ENCODE measurements around the gene TEAD2.
"Not testable (repeated sequence)": the region's sequence is repeated elsewhere in the genome, so short reads cannot be mapped to it uniquely, and the experiment has no call there.

TEAD2 gene

DNA sequence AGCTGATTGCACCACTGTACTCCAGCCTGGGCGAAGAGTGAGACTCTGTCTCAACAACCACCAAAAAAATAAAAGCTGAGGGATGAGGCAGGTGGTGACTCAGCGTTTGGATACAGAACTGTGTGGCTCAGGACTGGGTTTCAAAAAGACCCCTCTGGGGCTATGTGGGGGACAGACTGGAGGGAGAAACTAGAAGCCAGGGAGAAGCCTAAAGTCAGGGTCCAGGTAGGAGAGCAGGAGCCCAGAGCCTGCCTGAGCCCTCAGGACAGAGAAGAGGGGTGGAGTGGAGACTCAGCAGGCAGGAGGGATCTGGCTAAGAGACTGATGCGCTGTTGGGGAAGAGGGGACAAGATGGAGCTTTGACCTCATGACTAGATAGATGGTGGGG, 28.8 kb downstream of the TEAD2 start:
- no peak for DNase-seq (ENCODE audit: low spot score)

DNA sequence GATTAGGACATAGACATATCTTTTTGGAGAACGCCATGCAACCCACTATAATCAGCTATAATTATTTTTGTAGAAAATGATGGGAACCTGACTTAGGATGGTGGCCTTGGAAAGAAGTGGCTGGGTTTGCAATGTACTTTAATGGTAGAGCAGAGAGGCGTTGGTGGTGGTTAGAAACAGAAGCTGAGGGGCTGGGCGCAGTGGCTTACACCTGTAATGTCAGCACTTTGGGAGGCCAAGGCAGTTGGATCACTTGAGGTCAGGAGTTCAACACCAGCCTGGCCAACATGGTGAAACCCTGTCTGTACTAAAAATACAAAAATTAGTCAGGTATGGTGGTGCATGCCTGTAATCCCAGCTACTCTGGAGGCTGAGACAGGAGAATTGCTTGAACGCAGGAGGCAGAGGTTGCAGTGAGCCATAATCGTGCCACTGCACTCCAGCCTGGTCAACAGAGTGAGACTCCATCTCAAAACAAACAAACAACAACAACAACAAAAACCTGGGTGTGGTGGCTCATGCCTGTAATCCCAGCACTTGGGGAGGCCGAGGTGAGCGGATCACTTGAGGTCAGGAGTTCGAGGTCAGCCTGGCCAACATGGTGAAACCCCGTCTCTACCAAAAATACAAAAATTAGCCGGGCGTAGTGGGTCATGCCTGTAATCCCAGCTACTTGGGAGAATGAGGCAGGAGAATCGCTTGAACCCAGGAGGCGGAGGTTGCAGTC, 29.4 kb downstream of the TEAD2 start:
- DNase-seq (ENCODE audit: low spot score) = not testable (repeated sequence)

DNA sequence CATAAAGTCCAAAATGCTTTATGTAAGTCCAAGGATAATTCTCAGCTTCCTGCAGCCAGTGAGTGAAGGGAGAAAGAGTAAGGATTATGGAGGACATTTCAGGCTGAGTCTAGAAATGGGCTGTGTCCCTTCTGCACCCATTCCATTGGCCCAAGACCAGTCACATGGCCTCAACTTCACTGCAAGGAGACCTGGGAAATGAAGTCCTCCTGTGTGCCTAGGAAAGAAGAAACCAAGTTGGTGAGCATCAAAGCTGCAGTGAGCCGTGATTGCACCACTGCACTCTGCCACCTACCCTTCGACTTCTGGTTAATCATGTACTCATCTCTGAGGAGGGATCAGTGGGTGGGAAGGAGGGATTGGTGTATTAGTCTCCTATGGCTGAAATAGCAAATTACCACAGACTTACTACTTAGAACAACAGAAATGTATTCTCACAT, 30.6 kb downstream of the TEAD2 start:
- DNase-seq (ENCODE audit: low spot score) = peak; percentile 68

DNA sequence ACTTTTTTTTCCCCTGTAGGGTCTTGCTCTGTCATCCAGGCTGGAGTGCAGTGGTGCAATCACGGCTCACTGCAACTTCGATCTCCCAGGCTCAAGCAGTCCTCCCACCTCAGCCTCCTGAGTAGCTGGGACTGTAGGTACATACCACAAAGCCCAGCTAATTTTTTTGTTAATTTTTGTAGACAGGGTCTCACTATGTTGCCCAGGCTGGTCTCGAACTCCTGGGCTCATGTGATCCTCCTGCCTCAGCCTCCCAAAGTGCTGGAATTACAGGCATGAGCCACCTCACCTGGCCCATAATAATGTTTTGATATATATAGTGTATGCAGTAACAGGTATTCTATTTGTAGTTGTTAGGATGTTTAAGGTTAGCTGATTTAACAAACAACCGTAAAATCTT, 31.0 kb downstream of the TEAD2 start:
- DNase-seq (ENCODE audit: low spot score) = not testable (repeated sequence)

DNA sequence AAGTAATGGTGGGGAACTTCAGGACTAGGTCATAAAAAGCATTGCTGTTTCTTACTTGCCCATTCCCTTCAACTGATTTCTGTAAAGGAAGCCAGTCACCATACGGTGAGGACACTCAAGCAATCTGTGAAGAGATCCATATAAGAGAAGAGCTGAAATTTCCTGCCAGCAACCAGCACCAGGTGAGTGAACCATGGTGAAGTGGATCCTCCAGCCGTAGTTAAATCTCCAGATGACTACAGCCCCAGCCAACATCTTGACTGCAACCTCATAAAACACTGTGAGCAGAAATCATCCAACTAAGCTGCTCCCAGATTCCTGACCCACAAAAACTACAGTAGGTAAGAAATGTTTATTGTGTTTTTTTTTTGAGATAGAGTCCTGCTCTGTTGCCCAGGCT, 33.5 kb downstream of the TEAD2 start:
- DNase-seq (ENCODE audit: low spot score) = no peak

DNA sequence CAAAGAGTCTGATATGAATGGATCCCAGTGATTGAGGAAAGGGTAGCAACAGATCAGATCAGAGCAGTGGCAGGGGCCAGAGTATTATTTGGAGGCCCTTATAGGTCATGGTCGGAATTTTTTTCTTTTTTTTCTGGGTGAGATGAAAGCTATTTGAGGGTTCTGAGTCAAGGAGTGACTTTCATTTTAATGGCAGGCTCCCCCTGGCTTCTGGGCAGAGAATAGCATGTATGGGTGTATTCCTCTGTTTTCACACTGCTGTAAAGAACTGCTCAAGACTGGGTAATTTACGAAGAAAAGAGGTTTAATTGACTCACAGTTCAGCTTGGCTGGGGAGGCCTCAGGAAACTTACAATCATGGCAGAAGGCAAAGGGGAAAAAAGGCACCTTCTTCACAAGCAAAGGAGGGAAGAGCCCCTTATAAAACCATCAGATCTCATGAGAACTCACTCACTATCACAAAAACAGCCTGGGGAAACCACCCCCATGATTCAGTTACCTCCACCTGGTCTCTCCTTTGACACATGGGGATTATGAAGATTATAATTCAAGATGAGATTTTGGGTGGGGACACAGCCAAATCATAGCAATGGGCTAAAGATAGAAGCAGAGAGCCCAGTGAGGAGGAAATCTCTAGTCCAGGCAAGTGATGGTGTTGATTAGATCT, 34.2 kb downstream of the TEAD2 start:
- DNase-seq (ENCODE audit: low spot score) = no peak

DNA sequence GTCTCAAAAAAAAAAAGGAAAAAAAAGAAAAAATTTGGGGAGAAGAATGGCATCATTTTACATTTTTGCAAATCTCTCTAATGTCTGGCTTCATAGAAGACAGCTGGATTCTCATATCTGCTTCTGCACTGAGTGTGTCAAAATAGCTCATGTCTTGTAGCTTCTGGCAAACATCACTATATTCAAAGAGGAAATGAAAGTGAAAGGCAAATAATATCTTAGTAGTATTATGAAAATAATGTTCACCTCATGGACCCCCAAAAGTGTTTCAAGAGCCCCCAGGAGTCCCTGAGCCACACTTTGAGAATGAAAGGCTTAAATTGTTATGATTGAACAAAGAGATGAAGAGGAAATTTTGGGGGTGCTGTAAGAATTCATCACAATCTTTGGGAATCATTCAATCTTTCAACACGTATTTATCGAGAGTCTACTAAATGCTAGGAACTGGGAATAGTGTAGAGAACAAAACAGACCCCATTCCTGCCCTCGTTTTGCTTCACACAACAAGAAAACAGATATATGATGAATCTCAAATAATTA, 36.0 kb downstream of the TEAD2 start:
- DNase-seq (ENCODE audit: low spot score) = no peak

DNA sequence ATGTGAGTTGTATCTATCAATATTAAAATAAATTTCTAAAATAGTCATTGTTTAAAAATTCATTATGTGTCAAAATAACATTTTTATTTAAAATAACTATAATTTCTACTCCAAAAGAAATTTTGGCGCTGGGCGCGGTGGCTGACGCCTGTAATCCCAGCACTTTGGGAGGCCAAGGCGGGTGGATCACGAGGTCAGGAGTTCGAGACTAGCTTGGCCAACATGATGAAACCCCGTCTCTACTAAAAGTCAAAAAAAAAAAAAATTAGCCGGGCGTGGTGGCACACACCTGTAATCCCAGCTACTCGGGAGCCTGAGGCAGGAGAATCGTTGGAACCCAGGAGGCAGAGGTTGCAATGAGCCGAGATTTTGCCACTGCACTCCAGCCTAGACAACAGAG, 36.5 kb downstream of the TEAD2 start:
- not testable (repeated sequence) for DNase-seq (ENCODE audit: low spot score)

DNA sequence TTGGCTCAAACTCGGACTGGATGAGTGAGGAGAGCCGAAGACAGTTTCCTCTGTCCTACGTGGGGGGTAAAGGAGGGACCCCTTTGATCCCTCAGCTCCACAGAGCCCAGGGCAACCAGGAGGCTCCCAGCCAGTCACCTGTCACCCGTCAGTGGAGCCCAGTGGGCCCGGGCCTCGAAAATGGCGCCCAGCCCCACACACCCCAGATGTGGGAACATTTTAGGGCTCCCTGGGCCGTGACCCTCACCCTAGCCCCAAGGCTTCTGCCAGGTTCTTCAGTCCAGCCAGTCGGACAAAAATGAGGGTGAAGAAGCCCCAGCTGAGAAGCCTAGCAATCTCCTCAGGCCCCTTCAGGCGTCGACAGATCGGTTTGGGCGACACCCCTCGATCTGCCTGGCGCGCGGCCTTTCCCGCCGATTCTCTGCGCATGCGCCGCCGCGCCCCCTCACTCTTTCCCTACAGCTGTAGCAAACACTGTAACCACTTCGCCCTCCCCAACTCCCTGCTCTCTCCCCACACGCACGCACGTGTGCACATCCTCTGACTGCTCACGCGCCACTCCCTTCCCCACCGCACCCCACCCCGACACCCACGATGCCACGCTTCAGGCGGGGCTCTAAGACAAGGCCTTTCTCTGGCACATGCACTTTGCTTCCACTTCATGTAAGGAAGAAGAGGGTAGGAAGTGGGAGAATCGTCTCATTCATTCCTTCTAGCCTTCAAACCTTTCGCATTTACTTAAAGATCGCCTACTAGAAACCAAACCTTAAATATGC, 37.2 kb downstream of the TEAD2 start, which contains the start of gene SLC6A16:
Gene SLC6A16 (minus strand): TSS at position 391 of the 776 bp plus-strand sequence. CDS start 13,844 bp downstream, outside the sequence.
- no peak for DNase-seq (ENCODE audit: low spot score)

DNA sequence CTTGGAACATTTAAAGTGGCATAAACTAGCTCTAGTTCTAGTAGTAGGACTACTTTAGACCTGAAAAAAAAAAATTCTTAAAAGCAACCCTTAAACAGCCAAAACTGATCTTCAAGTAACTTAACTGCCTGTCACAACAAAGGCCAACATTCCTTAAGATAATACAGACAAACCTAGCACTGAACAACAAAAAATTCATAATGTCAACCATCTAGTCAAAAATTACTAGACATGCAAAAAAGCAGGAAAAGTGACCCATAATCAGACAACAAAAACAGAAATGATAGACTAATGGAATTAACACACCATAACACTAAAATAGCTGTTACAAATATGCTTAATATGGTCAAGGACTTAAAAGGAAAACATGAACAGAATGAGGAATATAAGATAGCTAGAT, 43.9 kb downstream of the TEAD2 start:
- DNase-seq (ENCODE audit: low spot score) = no peak

DNA sequence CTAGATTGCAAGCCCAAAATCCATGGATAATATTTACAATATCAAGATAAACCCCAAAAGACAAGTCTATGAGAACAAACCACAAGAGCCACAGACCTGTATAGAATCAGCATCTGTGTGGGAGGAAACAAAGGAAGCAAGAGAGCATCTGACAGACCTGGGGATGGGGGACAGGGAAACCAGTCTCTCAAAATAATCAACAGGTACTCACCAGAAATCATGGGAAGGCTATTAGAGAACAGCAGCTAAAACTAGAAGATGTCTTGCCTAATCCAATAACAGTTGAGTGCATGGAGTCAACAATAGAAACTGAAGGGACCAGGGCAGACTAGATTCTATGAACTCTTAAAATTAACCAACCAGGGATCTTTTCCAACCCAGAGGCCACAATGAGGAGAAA, 45.9 kb downstream of the TEAD2 start:
- DNase-seq (ENCODE audit: low spot score) = no peak

DNA sequence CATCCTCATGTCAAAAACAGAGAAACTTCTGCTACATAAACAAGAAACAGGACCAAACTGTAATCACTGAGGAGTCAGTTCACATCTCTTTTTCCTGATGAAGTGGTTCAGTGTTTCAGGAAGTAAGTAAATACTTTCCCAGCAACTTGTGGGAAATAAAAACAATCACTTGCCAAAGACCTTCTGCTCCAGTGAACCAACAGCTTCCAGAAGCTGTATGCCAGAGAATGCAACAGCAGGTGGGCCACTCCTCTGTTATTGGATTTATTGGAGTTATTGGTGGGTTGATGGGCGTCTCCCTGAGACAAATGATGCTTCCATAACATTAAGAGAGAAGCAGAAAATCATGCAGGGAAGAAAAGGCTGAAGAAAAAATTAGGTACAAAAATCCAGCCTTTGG, 47.1 kb downstream of the TEAD2 start:
- DNase-seq (ENCODE audit: low spot score) = no peak

DNA sequence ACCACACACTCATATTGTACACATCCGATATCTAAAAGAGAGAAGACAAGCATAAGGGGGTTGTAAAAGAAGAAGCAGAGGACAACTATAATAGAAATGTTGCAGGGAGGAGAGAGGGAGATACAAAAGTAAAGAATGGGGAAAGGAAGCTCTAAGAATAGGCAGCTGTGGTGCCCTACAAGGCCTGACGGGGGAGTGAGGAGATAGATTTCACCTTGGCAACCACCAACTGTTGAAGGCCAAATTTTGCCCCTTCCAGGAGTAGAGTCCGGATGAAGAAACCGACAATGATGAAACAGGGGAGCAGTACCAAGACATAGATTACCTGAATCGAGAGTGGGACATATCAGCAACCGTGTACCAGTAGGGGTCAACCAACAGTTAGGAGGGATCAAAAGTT, 53.1 kb downstream of the TEAD2 start:
- no peak for DNase-seq (ENCODE audit: low spot score)

DNA sequence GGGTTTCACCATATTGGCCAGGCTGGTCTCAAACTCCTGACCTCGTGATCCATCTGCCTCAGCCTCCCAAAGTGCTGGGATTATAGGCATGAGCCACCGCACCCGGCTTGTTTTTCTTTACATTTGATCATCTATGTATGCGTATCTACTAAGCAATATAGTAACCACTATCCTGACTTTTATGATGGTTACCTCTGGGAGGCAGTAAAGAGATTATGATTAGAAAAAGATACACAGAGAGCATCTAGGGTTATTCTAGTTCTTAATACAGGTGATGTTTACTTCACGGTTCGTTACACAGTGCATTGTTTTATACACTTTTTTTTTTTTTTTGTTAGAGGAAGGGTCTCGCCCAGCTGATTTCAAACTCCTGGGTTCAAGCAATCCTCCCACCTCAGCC, 55.5 kb downstream of the TEAD2 start:
- not testable (repeated sequence) for DNase-seq (ENCODE audit: low spot score)

DNA sequence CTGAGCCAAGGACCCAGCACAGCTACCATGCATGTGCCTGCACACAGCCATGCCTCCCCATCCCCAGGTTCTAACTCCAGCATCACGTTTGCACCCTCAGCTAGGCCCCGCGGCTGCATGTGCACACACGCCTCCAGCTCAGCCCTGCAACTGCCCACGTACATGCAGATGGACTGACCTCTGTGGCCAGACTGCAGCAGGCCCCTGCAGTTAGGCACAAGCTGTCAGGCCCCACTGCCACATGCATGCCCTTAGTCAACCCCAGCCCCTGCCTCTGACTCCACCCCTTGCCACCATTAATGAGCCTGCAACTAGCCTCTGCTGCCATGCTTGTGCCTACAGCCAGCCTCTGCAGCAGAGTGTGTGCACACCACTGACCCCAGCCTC, 60.4 kb downstream of the TEAD2 start:
- DNase-seq (ENCODE audit: low spot score) = no peak

DNA sequence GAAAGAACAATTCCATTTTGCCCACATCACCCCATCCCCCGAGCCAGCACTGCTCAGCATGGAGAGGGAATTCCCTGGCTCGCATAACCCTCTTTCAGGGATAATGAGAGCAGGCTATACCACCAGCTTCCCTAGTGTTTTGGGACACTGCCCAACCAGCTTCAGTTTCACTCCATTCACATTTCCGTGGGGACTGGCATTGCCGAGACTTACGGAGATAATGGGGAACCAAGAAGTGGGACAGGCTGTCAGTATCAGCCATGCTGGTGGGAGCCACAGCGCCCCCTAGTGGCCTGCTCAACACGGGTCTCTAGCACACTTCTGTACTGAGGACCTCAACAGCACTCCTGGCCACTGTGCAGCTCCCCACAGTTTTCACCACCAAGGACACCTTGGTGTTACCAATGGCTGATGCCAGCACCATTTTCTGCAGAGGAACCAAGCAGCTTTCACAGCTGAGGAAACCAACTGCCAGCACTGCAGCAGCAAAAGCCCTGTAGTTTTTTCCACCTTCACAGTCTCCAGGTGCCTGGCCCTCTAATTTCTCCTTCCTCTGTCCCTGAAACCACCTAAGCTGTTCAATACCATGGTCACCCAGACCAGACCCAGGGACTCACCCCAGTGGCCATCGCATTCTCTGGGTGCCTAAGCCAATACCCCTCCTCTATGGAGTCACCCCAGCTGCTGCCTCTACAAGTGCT, 60.9 kb downstream of the TEAD2 start:
- DNase-seq (ENCODE audit: low spot score) = peak; percentile 30

DNA sequence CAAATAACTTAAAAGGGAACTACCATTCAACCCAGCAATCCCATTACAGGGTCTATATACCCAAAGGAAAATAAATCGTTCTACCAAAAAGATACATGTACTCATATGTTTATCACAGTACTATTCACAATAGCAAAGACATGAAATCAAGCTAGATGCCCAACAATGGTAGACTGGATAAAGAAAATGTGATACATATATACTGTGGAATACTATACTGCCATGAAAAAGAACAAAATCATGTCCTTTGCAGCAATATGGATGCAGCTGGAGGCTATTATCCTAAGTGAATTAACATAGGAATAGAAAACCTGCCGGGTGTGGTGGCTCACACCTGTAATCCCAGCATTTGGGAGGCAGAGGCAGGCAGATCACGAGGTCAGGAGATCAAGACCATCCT, 63.6 kb downstream of the TEAD2 start:
- DNase-seq (ENCODE audit: low spot score) = not testable (repeated sequence)

DNA sequence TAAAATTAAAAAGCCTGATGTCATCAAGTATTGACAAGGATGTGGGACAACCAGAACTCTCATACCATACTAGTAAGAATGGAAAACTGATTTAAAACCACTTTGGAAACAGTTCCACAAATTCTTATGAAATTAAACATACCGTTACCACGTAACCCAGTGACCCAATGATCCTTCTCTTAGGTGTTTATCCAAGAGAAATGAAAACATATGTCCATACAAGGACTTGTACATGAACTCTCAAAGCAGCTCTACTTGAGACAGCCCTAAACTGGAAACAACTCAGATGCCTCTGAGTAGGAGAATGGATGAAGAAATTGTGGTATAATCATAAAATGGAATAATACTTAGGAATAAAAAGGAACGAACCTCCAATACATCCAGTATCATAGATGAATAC, 64.8 kb downstream of the TEAD2 start:
- DNase-seq (ENCODE audit: low spot score) = no peak

DNA sequence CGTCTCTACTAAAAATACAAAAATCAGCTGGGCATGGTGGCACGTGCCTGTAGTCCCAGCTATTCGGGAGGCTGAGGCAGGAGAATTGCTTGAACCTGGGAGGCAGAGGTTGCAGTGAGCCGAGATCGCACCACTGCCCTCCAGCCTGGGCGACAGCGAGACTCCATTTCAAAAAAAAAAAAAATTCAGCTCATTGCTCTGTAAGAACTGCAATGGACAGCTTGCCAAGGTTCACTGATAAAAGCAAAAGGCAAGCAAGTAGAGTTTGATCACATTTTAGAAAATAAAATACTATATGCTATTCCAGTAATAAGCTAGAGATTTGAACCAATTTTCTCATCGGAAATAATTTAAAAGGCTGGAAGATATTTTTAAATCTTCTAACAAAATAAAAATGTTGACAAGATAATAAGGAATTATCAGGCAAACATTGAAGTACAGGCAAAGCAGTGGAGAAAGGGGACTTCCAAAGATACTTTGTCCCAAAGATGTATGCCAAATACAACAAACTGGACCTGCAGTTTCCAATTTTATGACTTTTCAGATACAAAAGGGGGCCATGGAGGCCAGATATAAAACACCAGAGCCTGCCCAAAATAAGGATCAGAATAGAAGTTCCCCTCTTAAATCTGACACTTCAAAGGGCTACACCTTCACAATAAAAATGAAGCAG, 66.9 kb downstream of the TEAD2 start:
- DNase-seq (ENCODE audit: low spot score) = no peak

DNA sequence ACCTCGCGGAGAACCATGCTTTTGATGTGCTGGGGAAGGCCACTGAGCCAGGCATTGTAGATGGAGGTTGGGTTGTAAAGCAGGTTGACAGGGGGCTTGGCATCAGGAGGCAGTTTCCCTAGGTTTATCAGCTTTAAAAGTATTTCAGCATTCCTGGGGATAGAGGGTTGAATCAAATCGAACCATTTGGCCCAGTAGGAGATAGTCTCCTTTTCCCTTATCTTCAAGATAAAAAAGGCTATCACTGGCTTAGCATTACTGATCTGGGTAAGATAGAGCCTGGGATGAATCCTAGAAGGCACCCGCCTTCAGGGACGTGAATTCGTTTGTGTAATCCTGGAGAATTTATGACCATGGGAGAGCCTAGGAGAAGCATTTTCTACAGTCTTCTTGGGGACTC, 67.8 kb downstream of the TEAD2 start:
- no peak for DNase-seq (ENCODE audit: low spot score)
